ENCODE results near the gene LRRC47.
"Not testable (repeated sequence)": the region's sequence is repeated elsewhere in the genome, so short reads cannot be mapped to it uniquely, and the experiment has no call there.

Gene LRRC47

DNA sequence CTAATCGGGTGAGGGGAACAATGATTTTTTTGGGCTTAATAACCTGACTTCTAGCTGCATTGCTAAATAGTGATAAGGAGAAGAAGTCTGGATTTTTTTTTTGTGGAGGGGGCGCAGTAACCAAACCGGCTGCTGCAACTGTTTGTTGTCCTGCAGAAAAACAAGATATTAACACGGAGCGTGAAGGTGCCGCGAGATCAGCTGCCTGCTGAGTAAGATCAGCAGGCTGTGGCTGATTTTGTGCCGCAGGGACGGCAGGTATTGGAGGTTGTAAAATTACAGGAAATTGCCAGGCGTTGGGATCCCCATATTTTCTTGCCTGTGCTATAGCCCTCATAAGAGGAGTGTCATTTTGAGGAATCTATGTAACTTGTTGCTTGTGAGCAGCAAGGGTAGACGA, 8.7 kb upstream of the LRRC47 start:
- Mint-ChIP-seq H3K36me3 (ENCODE audit: low read depth) (no peaks in the 10 kb centered on the region), H3K4me3 (no peak overlapping the region), H3K27ac (no peak overlapping the region), H3K4me1 (ENCODE audit: low read depth) (peaks cover 5% of the 10 kb centered on the region), H3K27me3 (ENCODE audit: low read depth) (peaks cover 10% of the 10 kb centered on the region), H3K9me3 (no peaks in the 10 kb centered on the region)
- no peak for DNase-seq (ENCODE audit: low spot score)

DNA sequence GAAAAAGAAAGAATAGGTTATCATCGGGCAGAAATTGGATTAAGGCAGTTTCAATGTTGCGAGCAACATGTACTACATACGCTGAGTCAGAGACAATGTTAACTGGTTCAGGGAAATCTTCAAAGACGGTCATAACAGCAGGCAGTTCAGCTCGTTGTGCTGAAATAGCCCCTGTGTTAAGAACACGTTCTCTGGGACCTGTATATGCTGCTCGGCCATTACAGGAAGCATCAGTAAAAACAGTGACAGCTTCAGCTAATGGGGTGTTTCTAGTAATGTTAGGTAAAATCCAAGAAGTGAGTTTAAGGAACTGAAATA, 8.3 kb upstream of the LRRC47 start:
- H3K4me3 Mint-ChIP-seq; H3K36me3 Mint-ChIP-seq (ENCODE audit: low read depth); H3K9me3 Mint-ChIP-seq; DNase-seq (ENCODE audit: low spot score); H3K4me1 Mint-ChIP-seq (ENCODE audit: low read depth); H3K27me3 Mint-ChIP-seq (ENCODE audit: low read depth); H3K27ac Mint-ChIP-seq: not testable (repeated sequence)

DNA sequence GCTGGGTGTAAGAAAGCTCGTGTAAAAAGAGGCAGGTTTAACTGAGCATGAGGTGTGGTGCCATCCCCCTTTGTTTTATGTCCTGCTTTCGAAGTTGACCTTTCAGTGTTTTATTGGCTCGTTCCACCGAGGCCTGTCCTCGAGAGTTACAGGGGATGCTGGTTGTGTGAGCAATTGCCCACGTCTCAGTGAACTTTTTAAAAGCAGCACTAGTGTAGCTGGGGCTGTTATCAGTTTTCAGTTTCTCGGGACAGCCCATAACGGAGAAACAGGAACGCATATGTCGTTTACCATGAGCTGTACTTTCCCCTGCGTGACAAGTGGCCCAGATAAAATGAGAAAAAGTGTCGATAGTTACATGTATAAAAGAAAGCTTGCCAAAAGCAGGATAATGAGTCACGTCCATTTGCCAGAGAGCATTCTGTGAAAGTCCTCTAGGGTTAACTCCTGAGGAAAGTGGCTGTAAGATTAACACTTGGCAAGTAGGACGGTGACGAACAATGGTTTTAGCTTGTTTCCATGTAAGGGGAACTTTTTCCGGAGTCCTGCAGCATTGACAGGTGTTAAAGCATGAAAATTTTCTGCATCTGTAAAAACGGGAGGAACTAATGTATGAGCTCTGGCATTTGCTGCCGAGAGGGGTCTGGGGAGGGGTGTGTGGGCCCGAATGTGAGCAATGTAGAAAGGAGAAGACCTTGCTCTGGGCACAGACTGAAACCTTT, 7.8 kb upstream of the LRRC47 start:
- Mint-ChIP-seq H3K4me3 (no peak overlapping the region), H3K4me1 (ENCODE audit: low read depth) (peaks cover 5% of the 10 kb centered on the region), H3K27ac (no peak overlapping the region), H3K27me3 (ENCODE audit: low read depth) (peaks cover 10% of the 10 kb centered on the region), H3K36me3 (ENCODE audit: low read depth) (no peaks in the 10 kb centered on the region), H3K9me3 (no peaks in the 10 kb centered on the region)
- DNase-seq (ENCODE audit: low spot score), result no peak

DNA sequence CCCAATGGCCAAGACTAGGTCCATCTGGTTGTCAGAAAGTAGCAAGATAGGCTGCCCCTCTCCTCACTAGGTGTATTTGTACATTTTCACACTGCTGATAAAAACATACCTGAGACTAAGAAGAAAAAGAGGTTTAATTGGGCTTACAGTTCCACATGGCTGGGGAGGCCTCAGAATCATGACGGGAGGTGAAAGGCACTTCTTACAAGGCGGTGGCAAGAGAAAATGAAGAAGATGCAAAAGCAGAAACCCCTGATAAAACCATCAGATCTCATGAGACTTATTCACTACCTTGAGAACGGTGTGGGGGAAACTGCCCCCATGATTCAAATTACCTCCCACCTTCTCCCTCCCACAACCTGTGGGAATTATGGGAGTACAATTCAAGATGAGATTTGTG, 4.5 kb upstream of the LRRC47 start:
- H3K27ac Mint-ChIP-seq; H3K9me3 Mint-ChIP-seq; H3K4me3 Mint-ChIP-seq; H3K27me3 Mint-ChIP-seq (ENCODE audit: low read depth); DNase-seq (ENCODE audit: low spot score); H3K36me3 Mint-ChIP-seq (ENCODE audit: low read depth): not testable (repeated sequence)
- H3K4me1 Mint-ChIP-seq (ENCODE audit: low read depth), result peaks cover 14% of the 10 kb centered on the region

DNA sequence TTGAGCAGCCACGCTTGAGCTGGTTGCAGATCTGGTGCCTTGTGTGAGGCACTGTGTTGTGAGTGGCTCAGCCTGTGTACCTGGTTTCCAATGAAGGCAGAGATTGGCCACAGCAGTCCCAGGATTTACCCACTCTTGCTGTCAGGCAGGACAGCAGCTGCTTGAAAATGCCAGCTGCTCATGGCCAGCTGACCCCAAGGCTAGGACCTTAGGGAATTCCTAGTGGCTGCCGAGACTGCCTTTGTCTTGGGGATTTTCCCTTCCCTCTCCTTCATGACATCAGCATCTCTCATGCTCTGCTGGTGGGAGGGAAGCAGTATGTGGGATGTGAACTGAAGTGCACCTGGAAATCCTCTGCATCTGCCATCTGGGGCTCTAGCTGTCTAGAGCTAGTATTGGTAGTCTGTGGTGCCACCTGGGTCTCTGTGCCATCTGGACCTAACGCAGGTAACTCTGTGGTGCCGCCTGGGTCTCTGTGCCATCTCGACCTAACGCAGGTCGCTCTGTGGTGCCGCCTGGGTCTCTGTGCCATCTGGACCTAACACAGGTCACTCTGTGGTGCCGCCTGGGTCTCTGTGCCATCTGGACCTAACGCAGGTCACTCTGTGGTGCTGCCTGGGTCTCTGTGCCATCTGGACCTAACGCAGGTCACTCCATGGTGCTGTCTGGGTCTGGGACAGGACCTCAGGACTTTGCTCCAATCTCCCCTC, 3.8 kb upstream of the LRRC47 start:
- Mint-ChIP-seq H3K9me3 (no peaks in the 10 kb centered on the region), H3K27me3 (ENCODE audit: low read depth) (peaks cover 10% of the 10 kb centered on the region), H3K4me3 (no peak overlapping the region), H3K27ac (peak overlapping the region; percentile 47), H3K4me1 (ENCODE audit: low read depth) (peaks cover 18% of the 10 kb centered on the region), H3K36me3 (ENCODE audit: low read depth) (peaks cover 3% of the 10 kb centered on the region)
- no peak for DNase-seq (ENCODE audit: low spot score)

DNA sequence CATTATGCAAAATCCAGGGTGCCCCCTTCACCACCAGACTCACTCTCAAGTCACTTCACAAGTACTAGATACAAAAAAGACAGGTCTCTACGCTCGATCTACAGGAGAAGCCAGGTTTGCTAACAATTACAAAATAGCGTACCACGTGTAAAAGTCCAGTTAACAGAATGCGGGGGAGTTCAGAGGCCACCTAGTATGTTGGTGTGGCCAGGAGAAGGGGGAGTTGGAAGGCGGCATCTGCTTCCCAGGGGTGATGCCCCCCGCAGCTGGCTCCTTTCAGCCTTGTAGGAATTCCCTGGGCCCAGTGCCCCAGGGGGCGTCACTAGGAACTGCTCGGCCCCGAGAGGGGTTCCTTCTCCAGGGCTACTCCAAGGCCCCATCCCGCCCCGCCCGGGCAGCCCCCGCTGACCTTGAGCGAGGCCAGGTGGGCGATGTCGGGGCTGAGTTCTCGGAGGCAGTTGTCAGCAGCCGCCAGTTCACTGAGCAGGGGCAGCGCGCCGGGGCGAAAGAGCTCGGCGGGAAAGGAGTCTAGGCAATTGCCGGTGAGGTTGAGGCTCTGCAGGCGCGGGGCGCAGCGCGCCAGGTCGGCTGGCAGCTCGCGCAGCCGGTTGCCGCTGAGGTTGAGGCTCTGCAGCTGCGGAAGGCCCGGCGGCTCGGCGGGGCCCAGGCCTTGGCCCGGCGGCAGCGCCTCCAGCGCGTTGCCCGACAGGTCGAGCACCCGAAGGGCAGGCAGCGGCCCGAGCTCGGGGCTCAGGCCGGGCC, 664 bp downstream of the LRRC47 start:
- H3K9me3 Mint-ChIP-seq, result no peaks in the 10 kb centered on the region
- H3K4me3 Mint-ChIP-seq, result peak overlapping the region; percentile 90
- H3K27me3 Mint-ChIP-seq (ENCODE audit: low read depth), result no peaks in the 10 kb centered on the region
- peaks cover 6% of the 10 kb centered on the region for H3K36me3 Mint-ChIP-seq (ENCODE audit: low read depth)
- DNase-seq (ENCODE audit: low spot score), result no peak
- H3K4me1 Mint-ChIP-seq (ENCODE audit: low read depth), result peaks cover 22% of the 10 kb centered on the region
- H3K27ac Mint-ChIP-seq, result peak overlapping the region; percentile 73

DNA sequence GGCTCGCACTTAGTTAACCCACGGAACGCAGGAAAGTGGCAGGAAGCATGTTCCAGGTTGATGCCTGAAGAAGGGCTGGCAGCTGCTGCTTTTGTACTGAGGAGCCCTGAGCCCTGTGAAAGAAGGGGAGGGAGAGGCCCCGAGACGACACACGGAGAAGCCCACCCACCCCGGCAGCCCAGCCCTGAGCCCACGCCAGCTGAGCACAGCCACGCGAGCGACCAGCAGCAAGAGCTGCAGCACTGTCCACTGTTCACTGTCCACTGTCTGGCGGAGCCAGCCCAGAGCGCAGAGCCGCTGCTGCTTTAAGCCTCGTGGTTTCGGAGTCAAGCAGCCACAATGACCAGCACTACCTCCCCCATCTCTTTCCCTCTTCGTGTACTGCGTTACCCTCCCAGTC, 5.3 kb downstream of the LRRC47 start:
- H3K4me3 Mint-ChIP-seq, result no peak overlapping the region
- H3K36me3 Mint-ChIP-seq (ENCODE audit: low read depth), result peaks cover 16% of the 10 kb centered on the region
- no peaks in the 10 kb centered on the region for H3K27me3 Mint-ChIP-seq (ENCODE audit: low read depth)
- H3K27ac Mint-ChIP-seq, result no peak overlapping the region
- no peaks in the 10 kb centered on the region for H3K9me3 Mint-ChIP-seq
- peaks cover 14% of the 10 kb centered on the region for H3K4me1 Mint-ChIP-seq (ENCODE audit: low read depth)
- no peak for DNase-seq (ENCODE audit: low spot score)

DNA sequence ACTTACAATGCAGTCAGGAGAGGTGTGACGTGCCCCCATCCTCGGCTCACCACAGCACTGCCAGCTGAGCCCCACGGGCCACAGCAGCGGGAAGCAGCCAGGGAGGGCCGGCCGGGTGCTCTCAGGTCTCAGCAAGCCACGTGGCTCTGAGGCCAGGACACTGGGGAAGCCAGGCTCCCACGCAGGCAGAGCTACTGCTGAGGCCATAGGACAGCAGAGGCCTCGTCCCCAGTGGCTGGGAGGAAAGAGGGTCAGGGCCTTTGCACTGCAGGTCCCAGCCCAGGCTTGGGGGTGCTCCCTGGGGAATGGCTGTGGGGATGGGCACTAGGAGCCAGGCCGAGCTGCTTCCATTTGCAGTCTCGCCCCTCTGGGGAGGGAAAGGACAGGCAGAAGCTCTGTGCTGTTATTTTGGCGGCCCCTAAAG, 5.8 kb downstream of the LRRC47 start:
- H3K36me3 Mint-ChIP-seq (ENCODE audit: low read depth), result peaks cover 18% of the 10 kb centered on the region
- no peak overlapping the region for H3K4me3 Mint-ChIP-seq
- peaks cover 14% of the 10 kb centered on the region for H3K4me1 Mint-ChIP-seq (ENCODE audit: low read depth)
- H3K9me3 Mint-ChIP-seq, result no peaks in the 10 kb centered on the region
- H3K27me3 Mint-ChIP-seq (ENCODE audit: low read depth), result no peaks in the 10 kb centered on the region
- no peak for DNase-seq (ENCODE audit: low spot score)
- no peak overlapping the region for H3K27ac Mint-ChIP-seq

DNA sequence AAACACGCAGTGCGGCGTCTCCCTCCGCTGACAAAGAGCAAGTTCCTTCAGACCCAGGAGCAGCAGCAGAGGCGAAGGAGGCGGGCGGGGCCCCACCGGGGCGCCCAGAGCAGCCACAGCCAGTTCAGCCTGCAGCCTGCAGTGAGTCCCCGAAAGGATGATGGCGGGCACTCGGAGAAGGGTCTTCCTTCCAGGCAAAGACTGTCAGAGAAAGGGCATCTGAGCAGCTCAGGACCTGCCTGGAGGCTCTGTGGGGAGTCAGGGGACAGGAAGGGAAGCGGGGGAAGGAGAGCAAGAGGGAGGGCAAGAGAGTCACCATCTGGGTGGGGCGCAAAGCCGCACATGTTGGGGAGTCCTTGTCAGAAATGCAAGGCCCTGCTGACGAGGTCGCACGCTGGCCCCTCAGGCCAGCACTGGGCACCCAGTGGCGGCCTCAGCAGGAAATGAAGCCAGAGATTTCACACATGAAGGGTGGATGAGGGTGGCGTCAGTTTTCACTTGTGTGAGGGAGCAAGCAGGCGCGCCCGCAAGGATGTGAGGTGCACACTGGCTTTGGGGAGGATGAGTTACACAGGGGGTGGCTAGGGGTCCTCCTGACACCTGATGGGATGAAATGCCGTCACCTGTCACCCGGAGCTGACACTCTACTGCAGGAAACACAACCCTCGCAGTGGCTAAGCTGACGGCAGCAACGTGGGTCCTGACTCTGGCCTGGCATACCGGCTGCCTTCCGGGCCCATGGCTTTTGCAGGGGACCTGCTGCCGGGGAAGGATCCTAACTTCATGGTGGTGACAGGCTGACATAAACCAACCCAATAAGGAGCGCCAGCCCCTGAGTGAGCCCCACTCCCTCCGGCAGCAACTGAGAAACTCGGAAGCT, 6.6 kb downstream of the LRRC47 start:
- DNase-seq (ENCODE audit: low spot score), result no peak
- H3K4me3 Mint-ChIP-seq, result no peak overlapping the region
- H3K27me3 Mint-ChIP-seq (ENCODE audit: low read depth), result no peaks in the 10 kb centered on the region
- H3K4me1 Mint-ChIP-seq (ENCODE audit: low read depth), result peaks cover 7% of the 10 kb centered on the region
- H3K36me3 Mint-ChIP-seq (ENCODE audit: low read depth), result peaks cover 23% of the 10 kb centered on the region
- no peak overlapping the region for H3K27ac Mint-ChIP-seq
- no peaks in the 10 kb centered on the region for H3K9me3 Mint-ChIP-seq

DNA sequence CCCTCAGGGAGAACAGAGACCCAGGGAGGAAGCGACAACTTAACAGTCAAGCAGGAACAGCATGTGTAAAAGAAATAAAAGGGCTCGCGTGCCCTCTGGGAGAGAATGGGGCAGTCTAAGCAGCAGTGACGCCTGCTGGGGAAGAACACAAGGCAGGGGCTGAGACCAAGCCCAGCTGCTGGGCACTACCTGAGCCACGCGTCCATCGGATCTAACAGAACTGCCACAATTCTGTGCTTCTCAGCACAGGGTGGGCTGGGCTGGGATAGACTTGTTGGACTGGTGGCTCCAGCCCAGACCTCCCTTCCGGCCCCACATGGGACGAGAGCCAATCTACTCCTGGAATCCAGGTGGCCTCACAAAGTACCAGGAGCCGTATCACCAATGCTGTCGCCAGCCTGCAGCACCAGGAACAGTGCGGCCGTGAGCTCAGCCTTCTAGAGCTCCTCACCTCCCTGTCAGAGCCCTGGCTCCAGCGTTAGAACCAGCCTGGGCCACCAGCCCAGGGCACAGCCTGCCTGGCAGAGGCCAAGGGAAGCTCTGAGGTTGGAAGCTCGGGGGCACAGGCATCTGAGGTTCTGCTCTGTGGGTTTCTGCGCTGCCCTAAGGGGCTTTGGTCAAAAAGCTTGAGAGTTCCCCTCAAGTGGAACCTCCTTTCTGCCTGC, 7.4 kb downstream of the LRRC47 start:
- DNase-seq (ENCODE audit: low spot score), result no peak
- Mint-ChIP-seq H3K4me1 (ENCODE audit: low read depth) (peaks cover 7% of the 10 kb centered on the region), H3K4me3 (no peak overlapping the region), H3K36me3 (ENCODE audit: low read depth) (peaks cover 30% of the 10 kb centered on the region), H3K27ac (no peak overlapping the region), H3K27me3 (ENCODE audit: low read depth) (no peaks in the 10 kb centered on the region), H3K9me3 (no peaks in the 10 kb centered on the region)

DNA sequence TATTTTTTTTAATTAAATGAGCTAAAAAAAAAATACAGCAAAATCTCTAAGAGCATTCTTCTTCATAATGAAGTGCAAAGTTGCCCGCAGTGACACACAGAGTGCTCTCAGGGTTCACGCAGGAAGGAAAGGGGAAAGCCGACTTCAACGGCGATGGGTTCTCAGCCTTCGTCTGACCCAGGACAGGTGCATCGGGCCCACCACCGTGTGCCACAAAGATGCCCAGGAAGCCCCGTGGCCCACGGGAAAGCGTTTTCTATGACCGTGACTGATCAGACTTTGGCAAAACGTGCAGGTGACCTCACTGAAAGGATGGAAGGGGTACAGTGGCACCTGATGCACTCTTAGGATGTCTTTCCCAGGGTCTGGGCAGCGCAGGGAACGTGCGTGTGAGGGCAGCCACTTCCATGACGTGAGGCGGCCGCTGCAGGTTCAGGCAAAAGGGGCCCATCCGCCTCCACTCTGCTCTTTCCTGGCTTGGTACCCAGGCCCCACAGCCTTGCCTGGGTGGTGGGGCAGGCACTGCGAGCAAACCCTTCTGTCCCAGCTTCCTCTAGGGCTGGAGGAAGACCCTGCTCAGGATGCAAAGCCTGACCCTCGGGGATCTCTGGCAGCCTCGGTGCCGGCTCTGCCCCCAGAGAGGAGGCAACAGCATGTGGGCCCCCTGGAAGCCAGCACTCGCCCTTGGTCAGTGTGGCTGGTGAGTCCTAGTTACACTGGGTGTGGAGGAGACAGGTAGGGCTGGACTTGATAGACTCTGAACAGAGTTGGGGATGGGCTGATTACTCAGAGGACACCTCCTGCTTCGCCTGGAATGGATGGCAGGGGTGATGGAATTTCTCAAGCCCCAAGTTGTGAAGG, 8.3 kb downstream of the LRRC47 start:
- Mint-ChIP-seq H3K27ac (no peak overlapping the region), H3K27me3 (ENCODE audit: low read depth) (no peaks in the 10 kb centered on the region), H3K4me3 (no peak overlapping the region), H3K36me3 (ENCODE audit: low read depth) (peaks cover 33% of the 10 kb centered on the region), H3K4me1 (ENCODE audit: low read depth) (peaks cover 3% of the 10 kb centered on the region), H3K9me3 (no peaks in the 10 kb centered on the region)
- no peak for DNase-seq (ENCODE audit: low spot score)

DNA sequence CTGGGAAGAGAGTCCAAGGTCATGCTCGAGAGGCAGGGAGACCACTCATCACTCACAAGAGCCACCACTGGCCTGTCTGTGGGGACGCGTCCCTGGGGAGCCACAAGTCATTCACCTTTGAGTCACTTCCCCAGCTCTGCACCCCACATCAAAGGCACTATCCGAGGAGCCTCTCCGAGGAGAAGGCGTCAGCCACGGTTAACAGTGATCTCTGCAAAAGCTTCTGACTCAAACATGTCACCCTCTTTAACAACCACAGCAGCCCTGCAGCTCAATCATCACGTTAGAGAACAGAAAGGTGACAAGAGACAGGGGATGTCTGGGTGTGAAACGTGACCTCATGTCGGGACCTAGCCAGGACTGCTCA, 9.0 kb downstream of the LRRC47 start:
- Mint-ChIP-seq H3K4me3 (no peak overlapping the region), H3K27me3 (ENCODE audit: low read depth) (no peaks in the 10 kb centered on the region), H3K9me3 (no peaks in the 10 kb centered on the region), H3K27ac (no peak overlapping the region), H3K4me1 (ENCODE audit: low read depth) (no peaks in the 10 kb centered on the region), H3K36me3 (ENCODE audit: low read depth) (peaks cover 30% of the 10 kb centered on the region)
- DNase-seq (ENCODE audit: low spot score), result peak; percentile 40

Measured in T-helper 2 cell treated with Interferon-gamma antibody and Interleukin-4, amounts not matched to agents 5 μg/mL and 100 μg/mL, for 36 hours (primary cell).